K562 (cell line): ENCODE results near the gene AMFR.

ENCODE experiments used
- BRF1 ChIP-seq: IDR thresholded peaks from 3 replicates; pipeline ENCODE4 v1.6.1; 2011; ENCODE audit warnings: borderline replicate concordance, mild to moderate bottlenecking; ENCODE audit not compliant: insufficient read length; ENCODE audit errors: extremely low read depth
- GATA2 ChIP-seq: sonication (generic); formaldehyde crosslinking; IDR thresholded peaks from 2 replicates; pipeline ENCODE4 v1.4.0; 2020; ENCODE audit warnings: mild to moderate bottlenecking, missing genetic modification reagents
- NFIC ChIP-seq: fragments of 450-650 bp; IDR thresholded peaks from 2 replicates; pipeline ENCODE4 v1.6.1; 2017; ENCODE audit warnings: mild to moderate bottlenecking, inconsistent platforms
- RFX1 ChIP-seq: fragments of 450-650 bp; IDR thresholded peaks from 2 replicates; pipeline ENCODE4 v1.6.1; 2016; ENCODE audit warnings: mild to moderate bottlenecking, moderate library complexity
- XRCC3 ChIP-seq: fragments of 450-650 bp; IDR thresholded peaks from 2 replicates; pipeline ENCODE4 v1.6.1; 2017; ENCODE audit warnings: mild to moderate bottlenecking, moderate library complexity
- ZEB2 ChIP-seq: fragments of 450-650 bp; IDR thresholded peaks from 2 replicates; pipeline ENCODE4 v1.6.1; 2016
- ZNF431 ChIP-seq: sonication (generic); formaldehyde crosslinking; IDR thresholded peaks from 2 replicates; pipeline ENCODE4 v1.8.0; 2022; ENCODE audit warnings: mild to moderate bottlenecking, missing genetic modification reagents
- ZNF561 ChIP-seq: fragments of 450-650 bp; formaldehyde crosslinking; conservative IDR thresholded peaks from 2 replicates; pipeline ENCODE4 v1.4.0; 2020; ENCODE audit warnings: mild to moderate bottlenecking, moderate library complexity
- ZZZ3 ChIP-seq: fragments of 450-650 bp; IDR thresholded peaks from 2 replicates; pipeline ENCODE4 v1.6.1; 2016; ENCODE audit warnings: antibody characterized with exemption, mild to moderate bottlenecking, moderate library complexity
- TF ChIP-seq, protein P1 (sequence below): fragments of 250-450 bp; sonication (Bioruptor Pico); IDR thresholded peaks from 2 replicates; pipeline ENCODE4 v1.4.0; 2020; ENCODE audit warnings: mild to moderate bottlenecking
- TF ChIP-seq, protein P2 (sequence below), 3 experiments: IDR thresholded peaks in 2 of 3; conservative IDR thresholded peaks in 1 of 3; 2 replicates each; pipeline ENCODE4 v1.5.1; 2011 to 2012; ENCODE audit warnings: low read length in 3 of 3, mild to moderate bottlenecking in 3 of 3, control low read depth in 2 of 3, improper control_type of control experiment in 1 of 3, inconsistent platforms in 1 of 3, low read depth in 1 of 3, mixed read lengths in 1 of 3, moderate library complexity in 1 of 3; ENCODE audit not compliant: insufficient read depth in 2 of 3

DNA sequence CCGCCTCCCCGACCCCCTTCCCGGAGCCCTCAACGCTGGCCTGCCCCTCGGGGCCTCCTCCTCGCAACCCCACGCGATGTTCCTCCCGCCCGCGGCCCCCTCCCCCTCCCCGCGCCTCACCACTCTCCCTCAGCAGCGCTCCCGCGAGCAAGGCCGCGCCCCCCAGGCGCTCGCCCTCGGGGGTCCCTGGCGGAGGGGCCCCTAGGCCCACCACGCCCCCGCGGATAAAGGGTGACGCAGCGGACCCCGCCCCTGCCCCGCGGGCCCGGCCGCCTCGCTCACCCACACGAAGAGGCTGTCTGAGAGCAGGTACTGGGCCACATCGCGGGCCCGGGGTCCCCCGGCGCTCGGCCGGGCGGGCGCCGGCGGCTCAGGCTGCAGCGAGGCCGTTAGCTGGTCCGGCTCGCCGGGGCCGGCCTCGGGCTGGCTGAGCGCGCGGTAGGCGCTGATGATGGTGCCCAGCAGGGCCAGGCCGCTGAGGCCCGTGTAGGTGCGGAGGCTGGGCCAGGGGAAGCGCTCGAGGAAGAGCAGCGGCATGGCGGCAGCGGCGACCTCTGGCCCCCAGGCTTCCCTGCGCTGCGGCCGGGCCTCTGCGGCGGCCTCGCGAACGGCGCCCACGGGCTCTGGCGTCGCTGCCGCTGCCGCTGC, 430 bp downstream of the AMFR start:
- TF ChIP-seq ZNF561 (CRISPR knock-in tag) (no peak), NFIC (no peak), ZEB2 (no peak), BRF1 (no peak), GATA2 (no peak), ZNF431 (no peak), XRCC3 (no peak), RFX1 (no peak), ZZZ3 (no peak)
- TF ChIP-seq, protein P1, sequence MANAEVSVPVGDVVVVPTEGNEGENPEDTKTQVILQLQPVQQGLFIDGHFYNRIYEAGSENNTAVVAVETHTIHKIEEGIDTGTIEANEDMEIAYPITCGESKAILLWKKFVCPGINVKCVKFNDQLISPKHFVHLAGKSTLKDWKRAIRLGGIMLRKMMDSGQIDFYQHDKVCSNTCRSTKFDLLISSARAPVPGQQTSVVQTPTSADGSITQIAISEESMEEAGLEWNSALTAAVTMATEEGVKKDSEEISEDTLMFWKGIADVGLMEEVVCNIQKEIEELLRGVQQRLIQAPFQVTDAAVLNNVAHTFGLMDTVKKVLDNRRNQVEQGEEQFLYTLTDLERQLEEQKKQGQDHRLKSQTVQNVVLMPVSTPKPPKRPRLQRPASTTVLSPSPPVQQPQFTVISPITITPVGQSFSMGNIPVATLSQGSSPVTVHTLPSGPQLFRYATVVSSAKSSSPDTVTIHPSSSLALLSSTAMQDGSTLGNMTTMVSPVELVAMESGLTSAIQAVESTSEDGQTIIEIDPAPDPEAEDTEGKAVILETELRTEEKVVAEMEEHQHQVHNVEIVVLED (CRISPR knock-in tag), result no peak
- TF ChIP-seq, protein P2, sequence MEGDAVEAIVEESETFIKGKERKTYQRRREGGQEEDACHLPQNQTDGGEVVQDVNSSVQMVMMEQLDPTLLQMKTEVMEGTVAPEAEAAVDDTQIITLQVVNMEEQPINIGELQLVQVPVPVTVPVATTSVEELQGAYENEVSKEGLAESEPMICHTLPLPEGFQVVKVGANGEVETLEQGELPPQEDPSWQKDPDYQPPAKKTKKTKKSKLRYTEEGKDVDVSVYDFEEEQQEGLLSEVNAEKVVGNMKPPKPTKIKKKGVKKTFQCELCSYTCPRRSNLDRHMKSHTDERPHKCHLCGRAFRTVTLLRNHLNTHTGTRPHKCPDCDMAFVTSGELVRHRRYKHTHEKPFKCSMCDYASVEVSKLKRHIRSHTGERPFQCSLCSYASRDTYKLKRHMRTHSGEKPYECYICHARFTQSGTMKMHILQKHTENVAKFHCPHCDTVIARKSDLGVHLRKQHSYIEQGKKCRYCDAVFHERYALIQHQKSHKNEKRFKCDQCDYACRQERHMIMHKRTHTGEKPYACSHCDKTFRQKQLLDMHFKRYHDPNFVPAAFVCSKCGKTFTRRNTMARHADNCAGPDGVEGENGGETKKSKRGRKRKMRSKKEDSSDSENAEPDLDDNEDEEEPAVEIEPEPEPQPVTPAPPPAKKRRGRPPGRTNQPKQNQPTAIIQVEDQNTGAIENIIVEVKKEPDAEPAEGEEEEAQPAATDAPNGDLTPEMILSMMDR (IDR thresholded peaks at IDR 0.05 in 2 of 3, conservative IDR thresholded peaks at IDR 0.05 in 1 of 3; ENCODE audit: insufficient read depth in 2 of 3, low read depth in 1 of 3, low read length in 3 of 3), result no peak
